AG09319 (cell line): Measurements from ENCODE around the gene CNTNAP2.

Source experiments
- DNase-seq: peaks from one replicate; pipeline ENCODE4 v3.0.0-alpha.2; 2010; ENCODE audit warnings: low read depth; ENCODE audit errors: extremely low read depth
- CTCF ChIP-seq: IDR thresholded peaks from 2 replicates; pipeline ENCODE4 v1.5.1; 2011; ENCODE audit warnings: low read depth, mild to moderate bottlenecking, inconsistent platforms, low read length, moderate library complexity

CNTNAP2 gene

GRCh38 chr7:146619641-146620040 lies 503.0 kb downstream of the CNTNAP2 start:
- no peak for TF ChIP-seq CTCF
- no peak for DNase-seq

DNA sequence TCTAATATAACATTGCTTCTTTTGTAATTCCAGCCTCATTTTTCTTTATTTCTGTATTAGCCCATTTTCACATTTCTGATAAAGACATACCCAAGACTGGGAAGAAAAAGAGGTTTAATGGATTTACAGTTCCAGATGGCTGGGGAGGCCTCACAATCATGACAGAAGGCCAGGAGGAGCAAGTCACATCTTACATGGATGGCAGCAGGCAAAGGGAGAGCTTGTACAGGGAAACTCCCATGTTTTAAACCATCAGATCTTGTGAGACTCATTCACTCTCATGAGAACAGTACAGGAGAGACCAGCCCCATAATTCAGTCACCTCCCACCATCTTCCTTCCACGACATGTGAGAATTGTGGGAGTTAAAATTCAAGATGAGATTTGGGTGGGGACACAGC lies 510.3 kb downstream of the CNTNAP2 start:
- TF ChIP-seq CTCF = no peak
- DNase-seq = no peak

DNA sequence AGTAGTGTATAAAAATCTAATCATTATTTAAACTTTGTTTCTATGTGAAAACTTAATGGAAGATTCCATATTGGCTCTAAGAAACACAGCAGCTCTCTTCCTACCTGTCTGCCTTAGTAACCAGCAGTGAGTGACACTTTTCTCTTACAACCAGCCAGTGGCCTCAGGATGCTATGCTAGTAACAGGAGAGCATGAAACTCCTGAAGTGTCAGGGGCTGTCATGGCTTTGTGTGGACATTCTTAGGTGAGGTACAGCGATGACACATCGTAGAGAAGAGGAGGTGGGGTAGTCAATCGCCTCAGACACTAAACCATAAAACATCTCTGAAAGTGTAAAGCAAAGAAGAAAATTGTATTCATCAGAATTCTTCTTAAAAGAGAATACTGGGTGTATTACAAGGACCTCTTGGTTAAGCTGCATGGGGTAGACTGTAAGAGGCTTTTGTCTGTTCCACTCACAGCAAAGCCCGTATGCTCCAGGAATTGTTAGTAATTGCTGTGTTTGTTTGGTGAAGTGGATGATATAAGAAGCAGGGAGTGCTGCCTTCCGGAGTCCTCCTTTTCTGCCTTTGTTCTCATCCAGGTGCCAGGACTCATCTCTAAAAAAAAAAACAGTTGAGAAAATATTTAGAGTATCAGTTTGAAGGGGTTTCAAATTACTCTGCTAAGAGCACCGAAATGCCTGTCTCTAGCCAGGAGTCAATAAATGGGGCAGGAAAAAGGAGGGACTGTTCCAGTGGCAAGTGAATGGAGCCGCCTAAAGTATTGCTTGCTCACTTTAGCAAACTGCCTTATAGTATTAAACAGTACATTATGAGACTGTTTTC lies 518.8 kb downstream of the CNTNAP2 start:
- no peak for DNase-seq
- TF ChIP-seq CTCF = no peak

DNA sequence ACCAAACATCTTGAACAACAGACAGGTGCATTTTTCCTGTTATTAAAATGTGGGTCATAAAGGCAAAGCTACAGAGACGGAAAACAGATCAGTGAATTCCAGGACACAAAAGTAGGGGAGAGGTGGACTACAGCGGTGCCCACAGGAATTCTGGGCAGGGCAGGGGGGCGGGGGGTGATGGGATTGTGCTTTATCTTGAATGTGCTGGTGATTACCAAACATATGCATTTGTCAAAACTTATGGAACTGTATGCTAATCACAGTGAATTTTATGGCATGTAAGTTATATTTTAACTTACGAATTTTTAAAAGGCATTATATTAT lies 519.4 kb downstream of the CNTNAP2 start:
- TF ChIP-seq CTCF = no peak
- DNase-seq = no peak

DNA sequence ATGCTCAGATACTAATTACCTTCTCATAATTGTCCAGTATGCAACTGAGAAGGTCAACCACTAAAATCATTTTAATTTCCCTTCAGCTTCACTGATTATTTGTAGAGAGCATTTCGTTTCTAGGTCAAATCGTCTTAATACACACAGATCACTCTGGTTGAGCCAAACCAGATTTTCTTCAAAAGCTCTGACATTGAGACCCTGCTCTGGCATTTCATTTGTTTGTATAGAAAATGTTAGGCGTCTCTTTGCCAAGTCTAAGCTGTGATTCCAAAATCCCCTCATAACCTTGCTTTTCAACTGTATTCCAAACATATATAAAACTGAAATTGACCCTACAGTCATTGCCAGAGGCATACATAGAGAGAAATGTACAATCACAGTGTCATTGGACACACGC lies 520.0 kb downstream of the CNTNAP2 start:
- TF ChIP-seq CTCF = no peak
- DNase-seq = no peak

GRCh38 chr7:146639291-146639690 lies 522.7 kb downstream of the CNTNAP2 start:
- no peak for TF ChIP-seq CTCF
- no peak for DNase-seq

GRCh38 chr7:146641491-146641890 lies 524.9 kb downstream of the CNTNAP2 start:
- DNase-seq = no peak
- no peak for TF ChIP-seq CTCF
